ENCODE results near the gene NPY4R2.
"Not testable (repeated sequence)": the region's sequence is repeated elsewhere in the genome, so short reads cannot be mapped to it uniquely, and the experiment has no call there.

NPY4R2 gene

DNA sequence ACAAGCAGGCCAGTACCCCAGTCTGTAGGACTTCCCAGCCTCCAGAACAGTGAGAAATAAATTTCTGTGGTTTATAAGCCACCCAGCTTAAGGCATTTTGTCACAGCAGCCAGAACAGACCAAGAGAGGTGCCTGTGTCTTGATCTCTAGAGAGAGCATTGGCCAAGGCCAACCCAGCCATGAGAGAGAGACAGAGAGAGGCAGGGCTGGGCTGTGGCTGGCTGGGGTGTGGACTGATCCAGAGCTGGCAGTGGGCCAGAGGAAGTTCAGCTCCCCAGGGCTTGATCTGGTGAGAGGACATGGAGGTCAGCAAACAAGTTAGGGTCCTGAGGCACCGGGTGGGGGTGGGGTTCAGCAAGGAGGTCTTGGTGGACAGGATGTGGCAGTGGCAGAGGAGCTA is 14.4 kb downstream of the NPY4R2 start:
- DNase-seq (ENCODE audit: low read depth in 2 of 2), result not testable (repeated sequence)

- not testable (repeated sequence) for DNase-seq (ENCODE audit: low read depth in 2 of 2)
Measured at GRCh38 chr10:47933462-47933861, 15.0 kb downstream of the NPY4R2 start.

DNA sequence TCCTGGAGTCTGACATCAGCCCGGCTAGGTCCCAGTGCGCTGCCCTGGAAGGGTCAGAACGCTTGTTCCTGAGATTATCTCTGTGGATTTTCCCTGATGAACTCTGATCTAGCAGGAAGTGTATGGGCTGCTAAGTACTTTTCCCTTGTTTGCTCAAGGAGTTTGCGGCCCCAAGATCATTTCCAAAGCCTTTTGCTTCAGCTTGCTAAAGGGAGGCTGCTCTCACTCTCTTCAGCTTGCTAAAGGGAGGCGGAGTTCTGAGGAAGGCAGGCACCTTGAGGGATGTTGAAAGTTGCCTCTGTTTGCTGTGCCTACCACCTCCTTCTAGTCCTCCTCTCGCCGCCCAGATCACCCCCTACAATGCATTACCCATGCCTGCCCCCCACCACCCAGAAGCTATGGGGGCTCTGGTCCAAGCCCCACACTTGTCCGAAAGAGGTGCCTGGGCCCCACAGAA is 18.3 kb downstream of the NPY4R2 start:
- DNase-seq (ENCODE audit: low read depth in 2 of 2), result not testable (repeated sequence)

GRCh38 chr10:47937634-47938033 is 19.2 kb downstream of the NPY4R2 start:
- DNase-seq (ENCODE audit: low read depth in 2 of 2), result not testable (repeated sequence)

DNA sequence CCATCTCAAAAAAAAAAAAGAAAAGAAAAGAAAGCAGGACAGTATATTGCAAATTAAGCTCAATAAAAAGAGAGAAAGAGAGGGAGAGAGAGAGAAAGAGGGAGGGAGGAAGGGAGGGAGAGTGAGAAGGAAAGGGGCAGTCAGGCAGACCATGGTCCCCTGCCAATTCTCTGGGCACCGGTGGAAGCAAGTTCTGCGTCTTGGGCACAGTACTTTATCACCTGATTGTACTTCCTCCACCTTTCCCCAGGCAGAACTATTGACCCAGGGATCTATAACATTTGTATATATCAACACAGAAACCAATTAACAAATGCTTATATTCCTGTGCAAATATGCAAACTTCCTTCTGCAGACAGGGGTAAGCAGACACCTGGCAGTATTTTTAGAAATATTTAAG is 22.4 kb downstream of the NPY4R2 start:
- DNase-seq (ENCODE audit: low read depth in 2 of 2), result not testable (repeated sequence)

GRCh38 chr10:47941379-47941778 is 22.9 kb downstream of the NPY4R2 start:
- DNase-seq (ENCODE audit: low read depth in 2 of 2), result not testable (repeated sequence)

- DNase-seq (ENCODE audit: low read depth in 2 of 2), result not testable (repeated sequence)
Measured at GRCh38 chr10:47942351-47943019, 24.0 kb downstream of the NPY4R2 start.

DNA sequence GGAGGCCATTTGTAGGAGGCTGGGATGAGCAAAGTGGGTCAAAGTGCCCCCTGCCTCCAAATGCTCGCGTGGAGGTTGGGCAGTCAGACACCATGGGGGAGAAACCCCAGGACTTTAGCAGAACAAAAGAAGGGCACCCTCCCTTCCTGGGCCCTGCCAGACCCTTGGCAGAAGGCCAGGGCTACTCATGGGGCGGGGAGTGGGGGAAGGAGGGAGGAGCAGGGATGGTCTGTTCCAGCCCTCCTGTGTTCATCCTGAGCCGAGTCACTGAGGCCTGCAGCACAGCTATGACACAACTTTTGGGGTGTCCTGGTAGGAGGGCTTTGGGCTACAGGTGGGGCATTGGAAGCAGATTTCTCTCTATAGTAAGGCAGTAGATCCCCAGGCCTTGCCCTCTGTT is 24.9 kb downstream of the NPY4R2 start:
- DNase-seq (ENCODE audit: low read depth in 2 of 2), result not testable (repeated sequence)

DNA sequence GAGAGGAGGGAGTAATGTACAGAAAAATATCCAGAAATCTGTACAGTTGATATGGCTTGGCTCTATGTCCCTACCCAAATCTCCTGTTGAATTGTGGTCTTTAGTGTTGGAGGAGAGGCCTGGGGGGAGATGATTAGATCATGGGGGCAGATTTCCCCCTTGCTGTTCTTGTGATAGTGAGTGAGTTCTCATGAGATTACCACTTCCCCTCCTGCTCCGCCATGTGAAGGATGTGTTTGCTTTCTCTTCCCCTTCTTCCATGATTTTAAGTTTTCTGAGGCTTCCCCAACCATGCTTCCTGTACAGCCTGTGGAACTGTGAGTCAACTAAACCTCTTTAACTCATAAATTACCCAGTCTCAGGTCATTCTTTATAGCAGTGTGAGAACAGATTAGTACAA is 29.0 kb downstream of the NPY4R2 start:
- not testable (repeated sequence) for DNase-seq (ENCODE audit: low read depth in 2 of 2)

GRCh38 chr10:47957158-47957557 is 38.7 kb downstream of the NPY4R2 start:
- DNase-seq (ENCODE audit: low read depth in 2 of 2), result not testable (repeated sequence)

DNA sequence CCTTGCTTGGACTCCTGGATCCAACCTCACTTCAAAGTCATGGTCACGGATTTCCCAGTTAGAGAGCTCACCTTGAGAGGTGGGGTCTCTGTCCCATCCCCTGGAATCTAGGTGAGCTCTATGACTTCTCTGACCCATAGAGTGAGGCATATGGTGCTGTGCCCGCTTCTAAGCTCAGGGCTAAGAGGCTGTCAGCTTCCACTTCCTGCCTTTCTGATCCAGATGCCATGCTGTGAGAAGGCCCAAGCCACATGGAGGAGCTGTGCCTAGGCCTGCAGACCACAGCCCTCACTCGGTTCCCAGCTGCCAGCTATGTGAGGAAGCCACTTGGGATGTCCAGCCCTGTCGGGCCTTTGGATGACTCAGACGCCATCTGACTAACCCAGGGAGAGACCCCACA is 41.2 kb downstream of the NPY4R2 start:
- DNase-seq (ENCODE audit: low read depth in 2 of 2), result not testable (repeated sequence)

DNA sequence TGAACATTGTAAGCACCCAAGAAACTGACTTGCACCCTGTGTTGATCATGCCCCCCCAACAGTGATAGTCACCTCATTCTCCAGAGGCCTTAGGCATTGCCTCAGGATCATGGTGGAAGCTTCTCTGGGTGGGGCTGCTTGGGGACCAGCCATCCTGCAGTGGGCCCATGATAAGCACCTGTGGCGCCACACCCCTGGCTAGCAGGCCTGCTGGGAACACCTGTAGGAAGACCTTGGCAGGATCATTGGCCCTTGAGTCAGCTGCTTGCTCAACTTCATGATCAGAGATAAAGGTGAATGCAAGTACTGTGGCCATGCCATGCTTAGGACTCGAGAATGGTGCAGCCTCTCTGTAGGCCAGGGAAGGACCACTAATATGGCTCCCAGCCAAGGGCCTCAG is 42.2 kb downstream of the NPY4R2 start:
- not testable (repeated sequence) for DNase-seq (ENCODE audit: low read depth in 2 of 2)

- DNase-seq (ENCODE audit: low read depth in 2 of 2), result not testable (repeated sequence)
Measured at GRCh38 chr10:47962785-47963184, 44.3 kb downstream of the NPY4R2 start.

DNA sequence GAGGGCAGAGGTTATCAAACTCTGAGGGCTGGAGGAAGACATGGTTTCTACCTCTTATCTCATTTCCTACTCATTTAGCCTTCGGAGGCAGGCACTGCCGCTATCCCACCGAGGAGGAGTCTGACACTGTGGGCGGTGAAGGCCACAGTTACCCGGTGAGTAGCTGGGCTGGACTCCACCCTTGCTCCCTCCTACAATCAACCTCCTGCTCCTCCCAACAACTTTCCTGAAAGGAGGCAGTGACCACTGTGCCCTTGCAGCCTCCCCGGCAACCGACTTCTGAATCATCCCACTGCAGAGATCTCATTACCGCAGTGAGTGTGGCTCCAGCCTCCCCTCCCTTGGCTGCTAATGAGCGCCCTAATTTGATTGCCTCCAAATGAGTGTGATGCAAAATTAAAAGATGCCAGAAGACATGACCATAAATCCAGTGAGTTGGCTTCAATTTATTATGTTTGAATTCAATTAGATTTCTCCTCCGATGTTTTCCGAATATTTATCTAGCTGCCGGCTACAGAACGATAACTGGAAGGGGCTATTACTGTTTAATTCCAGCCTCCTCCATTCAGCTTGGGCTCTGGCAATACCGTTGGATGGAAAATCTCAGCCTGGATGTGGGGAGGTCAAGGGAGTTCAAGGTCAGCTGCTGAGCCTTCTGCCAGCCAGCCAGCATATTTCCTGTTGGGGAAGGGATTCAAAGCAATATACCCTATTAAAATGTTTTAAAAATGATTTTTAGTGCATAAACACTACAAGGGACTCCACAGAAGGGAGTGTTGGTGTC is 46.0 kb downstream of the NPY4R2 start:
- DNase-seq (ENCODE audit: low read depth in 2 of 2), result not testable (repeated sequence)

GRCh38 chr10:47968988-47969387 is 50.5 kb downstream of the NPY4R2 start:
- DNase-seq (ENCODE audit: low read depth in 2 of 2), result not testable (repeated sequence)

GRCh38 chr10:47970047-47970446 is 51.6 kb downstream of the NPY4R2 start:
- DNase-seq (ENCODE audit: low read depth in 2 of 2), result not testable (repeated sequence)

DNA sequence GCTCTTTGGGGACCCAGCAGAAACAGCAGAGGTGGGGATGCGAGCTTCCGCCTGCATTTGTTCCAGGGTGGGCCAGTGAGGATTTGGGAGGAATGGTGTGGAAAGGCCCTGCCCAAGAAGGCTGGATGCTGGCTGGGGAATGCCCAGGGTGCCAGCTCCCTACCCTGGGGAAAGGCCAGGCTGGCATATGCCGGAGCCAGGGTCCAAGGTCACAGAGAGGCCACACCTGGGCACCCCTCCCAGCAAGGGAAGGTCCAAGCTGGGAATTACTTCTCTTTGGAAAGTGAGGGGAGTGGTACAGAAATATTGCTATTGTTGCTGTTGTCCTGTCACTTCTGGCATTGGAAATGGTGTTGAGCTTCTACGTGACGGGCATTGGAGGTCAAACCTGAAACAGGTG is 53.1 kb downstream of the NPY4R2 start:
- not testable (repeated sequence) for DNase-seq (ENCODE audit: low read depth in 2 of 2)

DNA sequence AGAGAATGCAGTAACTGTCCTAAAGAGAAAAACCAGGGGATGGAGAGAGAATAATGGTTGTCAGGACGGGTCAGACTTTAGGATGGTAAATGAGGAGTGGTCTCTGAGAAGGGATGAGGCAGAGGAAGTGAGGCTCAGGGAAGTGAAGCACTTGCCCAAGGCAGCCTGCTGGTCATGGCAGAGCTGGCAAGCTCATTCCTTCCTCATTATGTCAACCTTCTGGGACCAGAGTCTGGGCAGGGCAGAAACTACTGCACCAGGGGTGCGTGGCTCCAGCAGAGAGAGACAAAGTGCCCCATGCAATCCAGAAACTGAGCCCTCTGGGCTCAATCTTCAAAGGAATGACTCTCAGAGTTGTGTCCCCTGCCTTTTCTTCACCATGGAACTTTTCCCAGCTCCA is 53.6 kb downstream of the NPY4R2 start:
- DNase-seq (ENCODE audit: low read depth in 2 of 2), result not testable (repeated sequence)

Measured in stimulated activated CD8-positive, alpha-beta memory T cell treated with anti-CD3 and anti-CD28 coated beads, Interleukin-7, amount 100 ng/mL, for 1 hour (primary cell).